HG03060 (cell line): ENCODE data around the gene BCL2L11.

Experiments used
- ATAC-seq: cut with Tn5 transposase; IDR thresholded peaks from one replicate; pipeline ENCODE4 v1.9.1; 2021; ENCODE audit warnings: low read depth, moderate number of reproducible peaks; ENCODE audit not compliant: unreplicated experiment

BCL2L11 gene

DNA sequence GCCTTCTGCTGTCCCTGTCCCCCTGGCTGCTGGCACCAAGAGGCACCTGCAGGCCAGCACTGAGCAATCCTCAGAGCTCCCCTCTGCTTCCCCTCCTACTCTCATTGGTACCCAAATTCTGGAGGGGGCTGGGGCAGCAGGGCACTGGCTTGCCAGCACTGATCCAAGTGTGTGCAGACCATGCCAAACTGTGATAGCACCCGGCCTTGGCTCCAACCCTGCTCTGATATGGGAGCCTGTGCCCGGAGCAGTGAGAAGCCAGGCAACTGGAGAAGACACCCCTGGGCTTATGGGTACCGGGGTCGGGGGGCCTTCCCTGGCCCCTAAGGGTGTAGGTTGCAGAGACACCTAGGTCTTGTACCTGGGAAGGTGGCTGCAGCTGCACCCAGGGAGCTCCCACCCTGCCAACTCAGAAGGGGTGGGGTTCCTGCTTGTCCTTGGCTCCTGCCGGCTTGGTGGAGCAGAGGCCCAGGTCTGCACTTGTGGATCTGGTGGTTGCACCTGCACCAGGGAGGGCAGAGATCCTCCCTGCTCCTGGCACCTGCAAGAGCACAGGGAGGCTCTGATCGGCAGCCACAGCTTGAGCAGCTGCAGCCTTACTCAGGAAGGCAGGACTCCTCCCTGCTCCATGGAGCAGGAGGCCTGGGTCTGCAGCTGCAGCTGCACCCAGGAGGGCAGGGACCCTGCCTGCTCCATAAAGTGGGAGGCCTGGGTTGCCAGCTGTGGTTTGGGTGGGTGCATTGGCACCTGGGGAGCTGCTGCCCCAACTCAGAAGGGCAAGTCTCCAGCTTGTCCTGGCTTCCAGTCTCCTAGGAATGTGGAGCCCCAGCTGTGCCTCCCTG lies 96.3 kb downstream of the BCL2L11 start:
- ATAC-seq: no peak
